GOT3 (cell line): ENCODE results near the gene TMEM176A.
"Not testable (repeated sequence)": the region's sequence is repeated elsewhere in the genome, so short reads cannot be mapped to it uniquely, and the experiment has no call there.

Source experiments
- DNase-seq: peaks from one replicate; lab custom pipeline; 2025; ENCODE audit warnings: mixed read lengths; lab: John Stamatoyannopoulos, UW

TMEM176A gene

GRCh38 chr7:150788474-150789269 lies 11.9 kb upstream of the TMEM176A start:
- DNase-seq, result no peak

- no peak for DNase-seq
Measured at GRCh38 chr7:150790416-150791075, 10.0 kb upstream of the TMEM176A start.

- no peak for DNase-seq
Measured at GRCh38 chr7:150791304-150791703, 9.3 kb upstream of the TMEM176A start.

GRCh38 chr7:150791746-150792452 lies 8.7 kb upstream of the TMEM176A start:
- DNase-seq, result no peak

GRCh38 chr7:150793569-150794238 lies 6.9 kb upstream of the TMEM176A start:
- DNase-seq, result no peak

GRCh38 chr7:150797661-150798060 lies 2.9 kb upstream of the TMEM176A start:
- no peak for DNase-seq

- DNase-seq, result no peak
Measured at GRCh38 chr7:150799156-150799555, 1.4 kb upstream of the TMEM176A start.

GRCh38 chr7:150799741-150800580 lies 608 bp upstream of the TMEM176A start, which contains the start of gene TMEM176B:
TMEM176B (minus strand) TSS chr7:150800364; CDS start chr7:150796569, 3,795 bp downstream.
- DNase-seq, result no peak

- no peak for DNase-seq
Measured at GRCh38 chr7:150801242-150801945, 825 bp downstream of the TMEM176A start.

GRCh38 chr7:150801946-150802771 lies 1.6 kb downstream of the TMEM176A start:
- no peak for DNase-seq

- DNase-seq, result no peak
Measured at GRCh38 chr7:150803161-150803860, 2.7 kb downstream of the TMEM176A start.

GRCh38 chr7:150804802-150805201 lies 4.2 kb downstream of the TMEM176A start:
- DNase-seq, result no peak

- DNase-seq, result no peak
Measured at GRCh38 chr7:150805864-150806263, 5.3 kb downstream of the TMEM176A start.

GRCh38 chr7:150806454-150806853 lies 5.9 kb downstream of the TMEM176A start:
- DNase-seq, result no peak

GRCh38 chr7:150806863-150807262 lies 6.3 kb downstream of the TMEM176A start:
- DNase-seq, result no peak

GRCh38 chr7:150807616-150808438 lies 7.3 kb downstream of the TMEM176A start:
- not testable (repeated sequence) for DNase-seq

- DNase-seq, result no peak
Measured at GRCh38 chr7:150814328-150815001, 13.9 kb downstream of the TMEM176A start.

GRCh38 chr7:150818971-150819370 lies 18.4 kb downstream of the TMEM176A start:
- no peak for DNase-seq
